Keratinocyte (primary cell): ENCODE measurements around the gene FIP1L1. TPM values are rescaled to one million over a fixed set of nuclear protein-coding genes. Genes with fewer than 3 reads are reported as not detected.

Experiments used
- DNase-seq: peaks from one replicate; pipeline ENCODE4 v3.0.0-alpha.2; 2011; ENCODE audit warnings: low read depth, missing footprints, low spot score
- FAIRE-seq: peaks from 2 replicates; lab custom pipeline; 2011; peaks lifted over from hg19 to GRCh38; lab: Jason Lieb, UNC
- H2AFZ ChIP-seq: 2 replicates; pipeline ENCODE4 v1.6.0; 2012; ENCODE audit warnings: low read length, control low read depth, inconsistent platforms; ENCODE audit not compliant: control insufficient read depth
- H3K27ac ChIP-seq: 2 replicates; pipeline ENCODE4 v1.5.1; 2011; ENCODE audit warnings: low read length; ENCODE audit not compliant: control insufficient read depth, insufficient read depth
- H3K27me3 ChIP-seq: 3 replicates; pipeline ENCODE4 v1.6.0; 2011; ENCODE audit warnings: low read length; ENCODE audit not compliant: control insufficient read depth, insufficient read depth; ENCODE audit errors: extremely low read depth
- H3K36me3 ChIP-seq, 2 experiments: 2 replicates in 1 of 2; 3 replicates in 1 of 2; pipeline ENCODE4 v1.5.1; 2011; ENCODE audit warnings: low read length in 2 of 2, mild to moderate bottlenecking in 1 of 2; ENCODE audit not compliant: control insufficient read depth in 2 of 2, insufficient read depth in 2 of 2; ENCODE audit errors: extremely low read depth in 1 of 2
- H3K4me1 ChIP-seq: 3 replicates; pipeline ENCODE4 v1.5.1; 2011; ENCODE audit warnings: low read length; ENCODE audit not compliant: control insufficient read depth, insufficient read depth; ENCODE audit errors: extremely low read depth
- H3K4me2 ChIP-seq: 3 replicates; pipeline ENCODE4 v1.6.0; 2011; ENCODE audit warnings: low read depth, low read length; ENCODE audit not compliant: control insufficient read depth, insufficient read depth; ENCODE audit errors: extremely low read depth
- H3K4me3 ChIP-seq, 3 experiments: fragments of 200-600 bp in 1 of 3; sonication (generic) in 1 of 3; 2 replicates in 2 of 3; 3 replicates in 1 of 3; pipeline ENCODE4 v1.5.1; 2011 to 2016; ENCODE audit warnings: low read length in 3 of 3, mild to moderate bottlenecking in 3 of 3, control low read depth in 2 of 3, inconsistent platforms in 1 of 3, low read depth in 1 of 3, mixed read lengths in 1 of 3, mixed run types in 1 of 3, moderate library complexity in 1 of 3; ENCODE audit not compliant: control insufficient read depth in 2 of 3, insufficient read depth in 2 of 3; ENCODE audit errors: extremely low read depth in 1 of 3
- H3K79me2 ChIP-seq: 2 replicates; pipeline ENCODE4 v1.6.0; 2012; ENCODE audit warnings: low read length; ENCODE audit not compliant: control insufficient read depth, insufficient read depth
- H3K9ac ChIP-seq: 3 replicates; pipeline ENCODE4 v1.6.0; 2011; ENCODE audit warnings: low read length; ENCODE audit not compliant: control insufficient read depth, insufficient read depth; ENCODE audit errors: extremely low read depth
- H3K9me1 ChIP-seq: 3 replicates; pipeline ENCODE4 v1.6.0; 2011; ENCODE audit warnings: low read length; ENCODE audit not compliant: control insufficient read depth, insufficient read depth; ENCODE audit errors: extremely low read depth
- H3K9me3 ChIP-seq: 2 replicates; pipeline ENCODE4 v1.5.1; 2012; ENCODE audit warnings: low read depth, low read length; ENCODE audit not compliant: control insufficient read depth
- H4K20me1 ChIP-seq: 3 replicates; pipeline ENCODE4 v1.6.0; 2011; ENCODE audit warnings: low read length; ENCODE audit not compliant: control insufficient read depth, insufficient read depth; ENCODE audit errors: extremely low read depth
- CTCF ChIP-seq, 3 experiments: IDR thresholded peaks in 1 of 3; conservative IDR thresholded peaks in 1 of 3; optimal IDR thresholded peaks in 1 of 3; 2 replicates in 2 of 3; 3 replicates in 1 of 3; pipeline versions ENCODE3 to v1.5.1; 2011; ENCODE audit warnings: low read length in 3 of 3, mild to moderate bottlenecking in 3 of 3, moderate library complexity in 2 of 3, control low read depth in 1 of 3, inconsistent platforms in 1 of 3; ENCODE audit not compliant: insufficient read depth in 2 of 3; ENCODE audit errors: extremely low read depth in 1 of 3
- EZH2 ChIP-seq: IDR thresholded peaks from one replicate; pipeline ENCODE4 v1.6.1; 2012; ENCODE audit warnings: inconsistent platforms, mild to moderate bottlenecking, low read length, moderate library complexity
- dilution Hi-C: fragments of 300-500 bp; cut with MboI; formaldehyde crosslinking; loops from one replicate; pipeline ENCODE4 v1.7.0; 2020; ENCODE audit warnings: low sequenced_read_pairs; ENCODE audit not compliant: extremely low pct_ligation_motif_present
- polyA plus RNA-seq, 5 experiments: library from polyadenylated mRNA; depleted of rRNA in 3 of 5; stranded (reverse) in 3 of 5; stranded (forward) in 1 of 5; unstranded in 1 of 5; fragments of >200 nt; gene quantifications; 1 replicate in 1 of 5; 2 replicates in 3 of 5; 3 replicates in 1 of 5; pipeline versions ENCODE4 v1.2.1 to v1.2.3, GENCODE V29; 2011 to 2012; ENCODE audit warnings: missing spikeins in 2 of 5, low read depth in 1 of 5, low replicate concordance in 1 of 5

FIP1L1 gene
- polyA plus RNA-seq, 1 donor (not counting 4 experiments of a cell fraction or from before 2014, with no cell fraction given), result 36.7 TPM

- TF ChIP-seq EZH2 (no peak), CTCF (optimal IDR thresholded peaks at IDR 0.05 in 1 of 3, IDR thresholded peaks at IDR 0.05 in 1 of 3, conservative IDR thresholded peaks at IDR 0.05 in 1 of 3; ENCODE audit: extremely low read depth in 1 of 3, insufficient read depth in 2 of 3, low read length in 3 of 3) (no peak)
- Histone ChIP-seq H3K9ac (no peak overlapping the region), H3K9me3 (no peaks in the 10 kb centered on the region), H3K36me3 (no peaks in the 10 kb centered on the region), H3K4me1 (peaks cover 8% of the 10 kb centered on the region), H4K20me1 (no peaks in the 10 kb centered on the region), H3K4me2 (no peak overlapping the region), H3K4me3 (no peak overlapping the region), H3K27me3 (no peaks in the 10 kb centered on the region), H3K9me1 (no peaks in the 10 kb centered on the region), H3K27ac (no peak overlapping the region), H2AFZ (no peak overlapping the region), H3K79me2 (peaks cover 25% of the 10 kb centered on the region)
- FAIRE-seq, result no peak
- no peak for DNase-seq
- dilution Hi-C loops, result no loop called here
Measured at GRCh38 chr4:53367721-53368120, 9.7 kb upstream of the FIP1L1 start.

- Histone ChIP-seq H3K79me2 (no peaks in the 10 kb centered on the region), H3K36me3 (no peaks in the 10 kb centered on the region), H3K27me3 (no peaks in the 10 kb centered on the region), H3K4me2 (no peak overlapping the region), H3K9me1 (no peaks in the 10 kb centered on the region), H3K4me3 (no peak overlapping the region), H3K9me3 (no peaks in the 10 kb centered on the region), H4K20me1 (no peaks in the 10 kb centered on the region), H3K9ac (no peak overlapping the region), H3K27ac (no peak overlapping the region), H2AFZ (no peak overlapping the region), H3K4me1 (peaks cover 5% of the 10 kb centered on the region)
- dilution Hi-C loops, result no loop called here
- DNase-seq, result no peak
- FAIRE-seq, result no peak
- TF ChIP-seq CTCF (optimal IDR thresholded peaks at IDR 0.05 in 1 of 3, IDR thresholded peaks at IDR 0.05 in 1 of 3, conservative IDR thresholded peaks at IDR 0.05 in 1 of 3; ENCODE audit: extremely low read depth in 1 of 3, insufficient read depth in 2 of 3, low read length in 3 of 3), result no peak
- TF ChIP-seq EZH2, result no peak
Measured at GRCh38 chr4:53371049-53371448, 6.4 kb upstream of the FIP1L1 start.
